K562 (cell line): ENCODE data around the gene GMEB2. TPM values are rescaled to one million over a fixed set of nuclear protein-coding genes. Genes with fewer than 3 reads are reported as not detected.

Source experiments
- ARNT ChIP-seq, 2 experiments: fragments of 450-650 bp; IDR thresholded peaks; 2 replicates each; pipeline ENCODE4 v1.6.1; 2016; ENCODE audit warnings: mild to moderate bottlenecking in 1 of 2
- BHLHE40 ChIP-seq: IDR thresholded peaks from 2 replicates; pipeline ENCODE4 v1.6.1; 2011; ENCODE audit warnings: low read length, improper control_type of control experiment
- CREB5 ChIP-seq: fragments of 250-450 bp; sonication (Bioruptor Pico); IDR thresholded peaks from 2 replicates; pipeline ENCODE4 v1.5.0; 2020; ENCODE audit warnings: mild to moderate bottlenecking
- E2F5 ChIP-seq: sonication (generic); formaldehyde crosslinking; IDR thresholded peaks from 2 replicates; pipeline ENCODE4 v1.8.0; 2022; ENCODE audit warnings: mild to moderate bottlenecking, missing genetic modification reagents
- HCFC1 ChIP-seq: IDR thresholded peaks from 2 replicates; pipeline ENCODE4 v1.6.1; 2012; ENCODE audit warnings: low read depth, low read length, improper control_type of control experiment
- HDGF ChIP-seq: fragments of 450-650 bp; IDR thresholded peaks from 2 replicates; pipeline ENCODE4 v1.6.1; 2016
- IRF1 ChIP-seq: sonication (generic); formaldehyde crosslinking; IDR thresholded peaks from 2 replicates; pipeline ENCODE4 v1.8.0; 2022; ENCODE audit warnings: missing genetic modification reagents, mild to moderate bottlenecking, borderline replicate concordance
- IRF2 ChIP-seq: sonication (generic); formaldehyde crosslinking; IDR thresholded peaks from 2 replicates; pipeline ENCODE4 v1.8.1; 2022; ENCODE audit warnings: mild to moderate bottlenecking, missing genetic modification reagents
- NCOA2 ChIP-seq, 2 experiments: fragments of 450-650 bp; IDR thresholded peaks; 2 replicates each; pipeline ENCODE4 v1.6.1; 2018; ENCODE audit warnings: mild to moderate bottlenecking in 2 of 2, moderate library complexity in 1 of 2; ENCODE audit not compliant: partially characterized antibody in 2 of 2
- NR0B1 ChIP-seq: fragments of 450-650 bp; IDR thresholded peaks from one replicate; pipeline ENCODE4 v1.6.1; 2018; ENCODE audit warnings: mild to moderate bottlenecking, moderate library complexity; ENCODE audit not compliant: partially characterized antibody
- NR3C1 ChIP-seq: sonication (generic); formaldehyde crosslinking; IDR thresholded peaks from 2 replicates; pipeline ENCODE4 v1.8.1; 2022; ENCODE audit warnings: missing genetic modification reagents
- PATZ1 ChIP-seq: fragments of 250-450 bp; sonication (Bioruptor Pico); IDR thresholded peaks from 2 replicates; pipeline ENCODE4 v1.5.0; 2020; ENCODE audit warnings: mild to moderate bottlenecking, borderline replicate concordance
- PBX2 ChIP-seq, 2 experiments: IDR thresholded peaks in 1 of 2; conservative IDR thresholded peaks in 1 of 2; 2 replicates each; pipeline ENCODE4 v1.6.1; 2016; ENCODE audit warnings: low read depth in 2 of 2, mild to moderate bottlenecking in 1 of 2, missing compliant biosample characterization in 1 of 2, missing genetic modification characterization in 1 of 2, moderate library complexity in 1 of 2
- SAP30 ChIP-seq: fragments of 200-600 bp; sonication (generic); IDR thresholded peaks from 2 replicates; pipeline ENCODE4 v1.6.1; 2012; ENCODE audit warnings: borderline replicate concordance, low read depth, mild to moderate bottlenecking, moderate library complexity, low read length, control low read depth, inconsistent platforms; ENCODE audit not compliant: insufficient read depth, poor library complexity, severe bottlenecking
- SRSF9 ChIP-seq: fragments of 200-400 bp; formaldehyde crosslinking; IDR thresholded peaks from 2 replicates; pipeline ENCODE4 v1.6.1; 2017; ENCODE audit warnings: low read depth, low read length, borderline replicate concordance
- STAG1 ChIP-seq: sonication (generic); formaldehyde crosslinking; IDR thresholded peaks from 2 replicates; pipeline ENCODE4 v1.5.0; 2020; ENCODE audit warnings: missing genetic modification reagents, borderline replicate concordance
- ZNF778 ChIP-seq: fragments of 450-650 bp; formaldehyde crosslinking; IDR thresholded peaks from 2 replicates; pipeline ENCODE4 v1.4.0; 2020; ENCODE audit warnings: mild to moderate bottlenecking, moderate library complexity
- ZNF780A ChIP-seq: fragments of 250-450 bp; sonication (Bioruptor Pico); IDR thresholded peaks from 2 replicates; pipeline ENCODE4 v1.5.0; 2021; ENCODE audit warnings: mild to moderate bottlenecking
- polyA plus RNA-seq, 8 experiments: library from polyadenylated mRNA; depleted of rRNA in 4 of 8; stranded (reverse) in 5 of 8; unstranded in 3 of 8; fragments of >200 nt; fragmentation: Nextera tagmentation in 2 of 8; fragmentation: Illumina TruSeq in 1 of 8; extraction: Ambion mirVana in 2 of 8; extraction: Trizol in 1 of 8; gene quantifications; 2 replicates each; pipeline versions ENCODE4 v1.2.1 to v1.2.3, GENCODE V29; 2011 to 2014; ENCODE audit warnings: inconsistent platforms in 1 of 8, missing spikeins in 1 of 8
- total RNA-seq, 7 experiments: library from RNA; depleted of rRNA in 6 of 7; stranded (reverse); fragments of >200 nt in 6 of 7; fragmentation: Illumina TruSeq in 2 of 7; extraction: Trizol in 2 of 7; gene quantifications; 2 replicates each; pipeline versions ENCODE4 v1.2.1 to v1.2.3, GENCODE V29; 2011 to 2021; ENCODE audit warnings: low replicate concordance in 1 of 7

GMEB2 gene
- total and polyA plus RNA-seq, 9 of the 15 experiments (the other 6 are each of a cell fraction or from before 2014, with no cell fraction given), result 0.03 to 13.9 (median 6.3) TPM

GRCh38 chr20:63627129-63627750, 339 bp upstream of the GMEB2 start (continued):
- peak; percentile 78 for TF ChIP-seq SAP30
- TF ChIP-seq ZNF778 (CRISPR knock-in tag), result no peak
- TF ChIP-seq PATZ1 (CRISPR knock-in tag), result no peak
- TF ChIP-seq CREB5, result no peak
- peak; percentile 65 for TF ChIP-seq HCFC1
- peak; percentile 70; the same call in 1 of the 2 replicates for TF ChIP-seq NR3C1 (CRISPR knock-in tag)
- TF ChIP-seq BHLHE40, result no peak
- no peak for TF ChIP-seq IRF2 (CRISPR knock-in tag)
- no peak for TF ChIP-seq HDGF
- no peak for TF ChIP-seq IRF1 (CRISPR knock-in tag)
- no peak for TF ChIP-seq E2F5
- no peak for TF ChIP-seq ZNF780A (CRISPR knock-in tag)
- TF ChIP-seq NCOA2 (IDR thresholded peaks at IDR 0.05; ENCODE audit: partially characterized antibody in 2 of 2), result peak in 1 of 2 experiments; percentile 39
- no peak for TF ChIP-seq SRSF9
- TF ChIP-seq ARNT (IDR thresholded peaks at IDR 0.05), result no peak
- no peak for TF ChIP-seq NR0B1
- no peak for TF ChIP-seq PBX2 (CRISPR knock-in tag; IDR thresholded peaks at IDR 0.05; ENCODE audit: low read depth)
- no peak for TF ChIP-seq PBX2 (tag; conservative IDR thresholded peaks at IDR 0.05; ENCODE audit: low read depth)
- TF ChIP-seq STAG1 (CRISPR knock-in tag), result no peak
